Osteoblast (primary cell): ENCODE data around the gene NEGR1. TPM values are rescaled to one million over a fixed set of nuclear protein-coding genes. Genes with fewer than 3 reads are reported as not detected.

ENCODE experiments used
- DNase-seq: peaks from one replicate; pipeline ENCODE4 v3.0.0; 2011; ENCODE audit warnings: low spot score, mixed read lengths; ENCODE audit not compliant: insufficient read length; ENCODE audit errors: missing footprints
- H2AFZ ChIP-seq: 2 replicates; pipeline ENCODE4 v1.6.0; 2011; ENCODE audit warnings: mild to moderate bottlenecking, low read length
- H3K27ac ChIP-seq: 2 replicates; pipeline ENCODE4 v1.5.1; 2011; ENCODE audit warnings: mild to moderate bottlenecking, low read depth, low read length, moderate library complexity
- H3K27me3 ChIP-seq: 2 replicates; pipeline ENCODE4 v1.6.0; 2012; ENCODE audit warnings: mild to moderate bottlenecking, control low read depth, inconsistent platforms, low read length, moderate library complexity; ENCODE audit not compliant: insufficient read depth
- H3K36me3 ChIP-seq: 2 replicates; pipeline ENCODE4 v1.5.1; 2011; ENCODE audit warnings: mild to moderate bottlenecking, low read length, control low read depth, moderate library complexity; ENCODE audit not compliant: insufficient read depth
- H3K4me1 ChIP-seq: 2 replicates; pipeline ENCODE4 v1.5.1; 2011; ENCODE audit warnings: mild to moderate bottlenecking, low read length, control low read depth, moderate library complexity; ENCODE audit not compliant: insufficient read depth
- H3K4me2 ChIP-seq: 2 replicates; pipeline ENCODE4 v1.6.0; 2011; ENCODE audit warnings: mild to moderate bottlenecking, low read length; ENCODE audit not compliant: insufficient read depth
- H3K4me3 ChIP-seq: fragments of 200-600 bp; sonication (generic); 3 replicates; pipeline ENCODE4 v1.5.1; 2012; ENCODE audit warnings: mild to moderate bottlenecking, low read length, inconsistent platforms; ENCODE audit not compliant: insufficient read depth
- H3K79me2 ChIP-seq: 2 replicates; pipeline ENCODE4 v1.6.0; 2012; ENCODE audit warnings: mild to moderate bottlenecking, low read length, control low read depth, inconsistent platforms; ENCODE audit not compliant: insufficient read depth
- H3K9me3 ChIP-seq: 2 replicates; pipeline ENCODE4 v1.5.1; 2011; ENCODE audit warnings: low read depth, low read length, control low read depth
- H4K20me1 ChIP-seq: 2 replicates; pipeline ENCODE4 v1.6.0; 2012; ENCODE audit warnings: mild to moderate bottlenecking, low read length, control low read depth; ENCODE audit not compliant: insufficient read depth
- CTCF ChIP-seq: IDR thresholded peaks from 2 replicates; pipeline ENCODE4 v1.5.1; 2011; ENCODE audit warnings: mild to moderate bottlenecking, low read depth, low read length, moderate library complexity; ENCODE audit errors: extremely low read depth
- total RNA-seq: library from RNA; depleted of rRNA; stranded (reverse); fragments of >200 nt; gene quantifications from 2 replicates; pipeline ENCODE4 v1.2.3, GENCODE V29; 2012

Gene NEGR1
- total RNA-seq, 1 donor: 18.1 TPM

DNA sequence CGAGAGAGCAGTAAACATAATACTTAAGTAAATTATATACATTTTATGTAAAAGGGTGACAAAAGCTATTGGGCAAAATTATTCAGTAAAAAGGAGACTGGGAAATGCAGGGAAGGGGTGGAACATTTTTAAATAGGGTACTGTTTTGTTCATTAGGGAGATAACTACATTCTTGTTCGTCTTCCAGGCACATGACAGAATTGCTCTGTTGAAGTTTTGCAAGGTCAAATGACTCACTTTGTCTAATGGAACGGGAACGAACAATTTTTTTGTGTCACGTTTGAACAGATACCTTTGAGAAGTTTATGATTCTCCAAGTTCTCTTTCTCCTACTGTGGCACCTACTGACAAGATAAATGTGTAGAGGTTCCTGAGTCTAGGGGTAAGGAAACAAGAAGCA lies 819.2 kb downstream of the NEGR1 start:
- H3K27ac ChIP-seq: no peak overlapping the region
- H3K9me3 ChIP-seq: no peaks in the 10 kb centered on the region
- DNase-seq: no peak
- H3K4me2 ChIP-seq: no peak overlapping the region
- TF ChIP-seq CTCF: no peak
- H3K79me2 ChIP-seq: no peaks in the 10 kb centered on the region
- no peak overlapping the region for H2AFZ ChIP-seq
- H3K4me3 ChIP-seq: no peak overlapping the region
- H3K36me3 ChIP-seq: no peaks in the 10 kb centered on the region
- no peaks in the 10 kb centered on the region for H3K27me3 ChIP-seq
- no peaks in the 10 kb centered on the region for H4K20me1 ChIP-seq
- no peaks in the 10 kb centered on the region for H3K4me1 ChIP-seq

GRCh38 chr1:71462247-71462646 lies 820.1 kb downstream of the NEGR1 start:
- H3K79me2 ChIP-seq: no peaks in the 10 kb centered on the region
- H3K27ac ChIP-seq: no peak overlapping the region
- H3K4me3 ChIP-seq: no peak overlapping the region
- no peaks in the 10 kb centered on the region for H3K9me3 ChIP-seq
- no peak overlapping the region for H3K4me2 ChIP-seq
- no peak for TF ChIP-seq CTCF
- no peaks in the 10 kb centered on the region for H3K27me3 ChIP-seq
- no peak overlapping the region for H2AFZ ChIP-seq
- no peaks in the 10 kb centered on the region for H4K20me1 ChIP-seq
- no peak for DNase-seq
- no peaks in the 10 kb centered on the region for H3K4me1 ChIP-seq
- no peaks in the 10 kb centered on the region for H3K36me3 ChIP-seq

- no peak overlapping the region for H3K4me2 ChIP-seq
- no peak for TF ChIP-seq CTCF
- no peaks in the 10 kb centered on the region for H3K4me1 ChIP-seq
- DNase-seq: no peak
- no peaks in the 10 kb centered on the region for H3K36me3 ChIP-seq
- H3K27me3 ChIP-seq: no peaks in the 10 kb centered on the region
- no peak overlapping the region for H3K27ac ChIP-seq
- H4K20me1 ChIP-seq: no peaks in the 10 kb centered on the region
- H3K9me3 ChIP-seq: no peaks in the 10 kb centered on the region
- no peak overlapping the region for H2AFZ ChIP-seq
- no peak overlapping the region for H3K4me3 ChIP-seq
- H3K79me2 ChIP-seq: no peaks in the 10 kb centered on the region
These were observed 820.9 kb downstream of the NEGR1 start for GRCh38 chr1:71461416-71461815.

DNA sequence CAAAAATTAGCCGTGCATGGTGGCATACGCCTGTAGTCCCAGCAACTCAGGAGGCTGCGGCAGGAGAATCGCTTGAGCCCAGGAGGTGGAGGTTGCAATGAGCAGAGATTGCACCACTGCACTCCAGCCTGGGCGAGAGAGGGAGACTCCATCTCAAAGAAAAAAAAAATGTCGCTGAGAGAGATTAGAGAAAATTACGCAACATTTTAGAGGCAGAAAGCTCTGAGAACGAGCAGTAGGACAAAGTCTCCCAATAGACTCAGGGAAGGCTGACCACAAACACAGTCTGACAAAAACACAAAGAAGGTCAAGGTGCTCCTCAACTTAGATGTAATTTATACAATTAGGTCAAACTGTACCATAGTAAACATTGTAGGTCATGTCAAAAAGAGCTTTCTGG lies 833.9 kb downstream of the NEGR1 start:
- Histone ChIP-seq H2AFZ (no peak overlapping the region), H3K36me3 (no peaks in the 10 kb centered on the region), H3K4me2 (no peak overlapping the region), H4K20me1 (no peaks in the 10 kb centered on the region), H3K4me3 (no peak overlapping the region), H3K4me1 (no peaks in the 10 kb centered on the region), H3K27ac (no peak overlapping the region), H3K9me3 (no peaks in the 10 kb centered on the region), H3K79me2 (no peaks in the 10 kb centered on the region), H3K27me3 (no peaks in the 10 kb centered on the region)
- TF ChIP-seq CTCF: no peak
- DNase-seq: no peak
